K562 (cell line): Measurements from ENCODE around the gene LIX1. TPM values are rescaled to one million over a fixed set of nuclear protein-coding genes. Genes with fewer than 3 reads are reported as not detected.

Source experiments
- BRF1 ChIP-seq: IDR thresholded peaks from 3 replicates; pipeline ENCODE4 v1.6.1; 2011; ENCODE audit warnings: borderline replicate concordance, mild to moderate bottlenecking; ENCODE audit not compliant: insufficient read length; ENCODE audit errors: extremely low read depth
- SAFB2 ChIP-seq: fragments of 200-400 bp; formaldehyde crosslinking; IDR thresholded peaks from 2 replicates; pipeline ENCODE4 v1.6.1; 2018; ENCODE audit warnings: borderline replicate concordance, low read length, low read depth, moderate library complexity; ENCODE audit not compliant: severe bottlenecking
- SRSF7 ChIP-seq: fragments of 200-400 bp; formaldehyde crosslinking; optimal IDR thresholded peaks from 2 replicates; pipeline ENCODE3; 2017; ENCODE audit warnings: mild to moderate bottlenecking, low read depth, low read length
- polyA plus RNA-seq, 8 experiments: library from polyadenylated mRNA; depleted of rRNA in 4 of 8; stranded (reverse) in 5 of 8; unstranded in 3 of 8; fragments of >200 nt; fragmentation: Nextera tagmentation in 2 of 8; fragmentation: Illumina TruSeq in 1 of 8; extraction: Ambion mirVana in 2 of 8; extraction: Trizol in 1 of 8; gene quantifications; 2 replicates each; pipeline versions ENCODE4 v1.2.1 to v1.2.3, GENCODE V29; 2011 to 2014; ENCODE audit warnings: inconsistent platforms in 1 of 8, missing spikeins in 1 of 8
- total RNA-seq, 7 experiments: library from RNA; depleted of rRNA in 6 of 7; stranded (reverse); fragments of >200 nt in 6 of 7; fragmentation: Illumina TruSeq in 2 of 7; extraction: Trizol in 2 of 7; gene quantifications; 2 replicates each; pipeline versions ENCODE4 v1.2.1 to v1.2.3, GENCODE V29; 2011 to 2021; ENCODE audit warnings: low replicate concordance in 1 of 7
- TF ChIP-seq, protein P1 (sequence below): fragments of 200-600 bp; sonication (generic); IDR thresholded peaks from one replicate; pipeline ENCODE4 v1.6.1; 2012; ENCODE audit warnings: mild to moderate bottlenecking, low read depth, low read length, inconsistent platforms
- TF ChIP-seq, protein P2 (sequence below): fragments of 250-450 bp; sonication (Bioruptor Pico); IDR thresholded peaks from 2 replicates; pipeline ENCODE4 v1.5.0; 2021

The LIX1 gene
- total and polyA plus RNA-seq, 9 of the 15 experiments (the other 6 are each of a cell fraction or from before 2014, with no cell fraction given), result 0.01 to 0.18 TPM; not detected in 7

DNA sequence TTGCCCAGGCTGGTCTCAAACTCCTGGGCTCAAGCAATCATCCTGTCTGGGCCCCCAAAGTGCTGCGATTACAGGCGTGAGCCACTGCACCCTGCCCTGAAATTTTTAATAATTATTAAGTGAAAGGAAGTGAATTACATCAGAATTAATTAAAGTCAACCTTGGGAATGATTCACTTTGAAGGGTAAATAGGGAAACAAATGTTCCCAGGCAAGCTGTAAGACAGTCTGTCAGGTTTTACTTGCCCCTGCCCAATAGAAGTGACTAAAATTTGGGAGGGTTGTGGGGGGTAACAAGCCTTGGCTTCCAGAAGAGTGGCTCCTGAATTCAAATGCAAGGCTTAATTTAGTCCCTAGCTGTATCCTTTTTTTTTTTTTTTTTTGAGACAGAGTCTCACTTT, 1.3 kb upstream of the LIX1 start (continued):
- TF ChIP-seq, protein P1, sequence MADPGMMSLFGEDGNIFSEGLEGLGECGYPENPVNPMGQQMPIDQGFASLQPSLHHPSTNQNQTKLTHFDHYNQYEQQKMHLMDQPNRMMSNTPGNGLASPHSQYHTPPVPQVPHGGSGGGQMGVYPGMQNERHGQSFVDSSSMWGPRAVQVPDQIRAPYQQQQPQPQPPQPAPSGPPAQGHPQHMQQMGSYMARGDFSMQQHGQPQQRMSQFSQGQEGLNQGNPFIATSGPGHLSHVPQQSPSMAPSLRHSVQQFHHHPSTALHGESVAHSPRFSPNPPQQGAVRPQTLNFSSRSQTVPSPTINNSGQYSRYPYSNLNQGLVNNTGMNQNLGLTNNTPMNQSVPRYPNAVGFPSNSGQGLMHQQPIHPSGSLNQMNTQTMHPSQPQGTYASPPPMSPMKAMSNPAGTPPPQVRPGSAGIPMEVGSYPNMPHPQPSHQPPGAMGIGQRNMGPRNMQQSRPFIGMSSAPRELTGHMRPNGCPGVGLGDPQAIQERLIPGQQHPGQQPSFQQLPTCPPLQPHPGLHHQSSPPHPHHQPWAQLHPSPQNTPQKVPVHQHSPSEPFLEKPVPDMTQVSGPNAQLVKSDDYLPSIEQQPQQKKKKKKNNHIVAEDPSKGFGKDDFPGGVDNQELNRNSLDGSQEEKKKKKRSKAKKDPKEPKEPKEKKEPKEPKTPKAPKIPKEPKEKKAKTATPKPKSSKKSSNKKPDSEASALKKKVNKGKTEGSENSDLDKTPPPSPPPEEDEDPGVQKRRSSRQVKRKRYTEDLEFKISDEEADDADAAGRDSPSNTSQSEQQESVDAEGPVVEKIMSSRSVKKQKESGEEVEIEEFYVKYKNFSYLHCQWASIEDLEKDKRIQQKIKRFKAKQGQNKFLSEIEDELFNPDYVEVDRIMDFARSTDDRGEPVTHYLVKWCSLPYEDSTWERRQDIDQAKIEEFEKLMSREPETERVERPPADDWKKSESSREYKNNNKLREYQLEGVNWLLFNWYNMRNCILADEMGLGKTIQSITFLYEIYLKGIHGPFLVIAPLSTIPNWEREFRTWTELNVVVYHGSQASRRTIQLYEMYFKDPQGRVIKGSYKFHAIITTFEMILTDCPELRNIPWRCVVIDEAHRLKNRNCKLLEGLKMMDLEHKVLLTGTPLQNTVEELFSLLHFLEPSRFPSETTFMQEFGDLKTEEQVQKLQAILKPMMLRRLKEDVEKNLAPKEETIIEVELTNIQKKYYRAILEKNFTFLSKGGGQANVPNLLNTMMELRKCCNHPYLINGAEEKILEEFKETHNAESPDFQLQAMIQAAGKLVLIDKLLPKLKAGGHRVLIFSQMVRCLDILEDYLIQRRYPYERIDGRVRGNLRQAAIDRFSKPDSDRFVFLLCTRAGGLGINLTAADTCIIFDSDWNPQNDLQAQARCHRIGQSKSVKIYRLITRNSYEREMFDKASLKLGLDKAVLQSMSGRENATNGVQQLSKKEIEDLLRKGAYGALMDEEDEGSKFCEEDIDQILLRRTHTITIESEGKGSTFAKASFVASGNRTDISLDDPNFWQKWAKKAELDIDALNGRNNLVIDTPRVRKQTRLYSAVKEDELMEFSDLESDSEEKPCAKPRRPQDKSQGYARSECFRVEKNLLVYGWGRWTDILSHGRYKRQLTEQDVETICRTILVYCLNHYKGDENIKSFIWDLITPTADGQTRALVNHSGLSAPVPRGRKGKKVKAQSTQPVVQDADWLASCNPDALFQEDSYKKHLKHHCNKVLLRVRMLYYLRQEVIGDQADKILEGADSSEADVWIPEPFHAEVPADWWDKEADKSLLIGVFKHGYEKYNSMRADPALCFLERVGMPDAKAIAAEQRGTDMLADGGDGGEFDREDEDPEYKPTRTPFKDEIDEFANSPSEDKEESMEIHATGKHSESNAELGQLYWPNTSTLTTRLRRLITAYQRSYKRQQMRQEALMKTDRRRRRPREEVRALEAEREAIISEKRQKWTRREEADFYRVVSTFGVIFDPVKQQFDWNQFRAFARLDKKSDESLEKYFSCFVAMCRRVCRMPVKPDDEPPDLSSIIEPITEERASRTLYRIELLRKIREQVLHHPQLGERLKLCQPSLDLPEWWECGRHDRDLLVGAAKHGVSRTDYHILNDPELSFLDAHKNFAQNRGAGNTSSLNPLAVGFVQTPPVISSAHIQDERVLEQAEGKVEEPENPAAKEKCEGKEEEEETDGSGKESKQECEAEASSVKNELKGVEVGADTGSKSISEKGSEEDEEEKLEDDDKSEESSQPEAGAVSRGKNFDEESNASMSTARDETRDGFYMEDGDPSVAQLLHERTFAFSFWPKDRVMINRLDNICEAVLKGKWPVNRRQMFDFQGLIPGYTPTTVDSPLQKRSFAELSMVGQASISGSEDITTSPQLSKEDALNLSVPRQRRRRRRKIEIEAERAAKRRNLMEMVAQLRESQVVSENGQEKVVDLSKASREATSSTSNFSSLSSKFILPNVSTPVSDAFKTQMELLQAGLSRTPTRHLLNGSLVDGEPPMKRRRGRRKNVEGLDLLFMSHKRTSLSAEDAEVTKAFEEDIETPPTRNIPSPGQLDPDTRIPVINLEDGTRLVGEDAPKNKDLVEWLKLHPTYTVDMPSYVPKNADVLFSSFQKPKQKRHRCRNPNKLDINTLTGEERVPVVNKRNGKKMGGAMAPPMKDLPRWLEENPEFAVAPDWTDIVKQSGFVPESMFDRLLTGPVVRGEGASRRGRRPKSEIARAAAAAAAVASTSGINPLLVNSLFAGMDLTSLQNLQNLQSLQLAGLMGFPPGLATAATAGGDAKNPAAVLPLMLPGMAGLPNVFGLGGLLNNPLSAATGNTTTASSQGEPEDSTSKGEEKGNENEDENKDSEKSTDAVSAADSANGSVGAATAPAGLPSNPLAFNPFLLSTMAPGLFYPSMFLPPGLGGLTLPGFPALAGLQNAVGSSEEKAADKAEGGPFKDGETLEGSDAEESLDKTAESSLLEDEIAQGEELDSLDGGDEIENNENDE, result no peak
- TF ChIP-seq BRF1 (no peak), SRSF7 (no peak), SAFB2 (no peak)
- TF ChIP-seq, protein P2, sequence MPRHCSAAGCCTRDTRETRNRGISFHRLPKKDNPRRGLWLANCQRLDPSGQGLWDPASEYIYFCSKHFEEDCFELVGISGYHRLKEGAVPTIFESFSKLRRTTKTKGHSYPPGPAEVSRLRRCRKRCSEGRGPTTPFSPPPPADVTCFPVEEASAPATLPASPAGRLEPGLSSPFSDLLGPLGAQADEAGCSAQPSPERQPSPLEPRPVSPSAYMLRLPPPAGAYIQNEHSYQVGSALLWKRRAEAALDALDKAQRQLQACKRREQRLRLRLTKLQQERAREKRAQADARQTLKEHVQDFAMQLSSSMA (CRISPR knock-in tag), result no peak
